ENCODE measurements around the gene DISP3. TPM values are rescaled to one million over a fixed set of nuclear protein-coding genes. Genes with fewer than 3 reads are reported as not detected.

The DISP3 gene
- total RNA-seq, 1 experiment from 2014 or later, result 2.3 TPM

GRCh38 chr1:11529763-11530730 lies 51.1 kb downstream of the DISP3 start:
- no peaks in the 10 kb centered on the region for H3K9me2 ChIP-seq (ENCODE audit: insufficient read depth)
- no peaks in the 10 kb centered on the region for H3K36me3 ChIP-seq (ENCODE audit: control insufficient read depth in 1 of 2, insufficient read depth in 2 of 2, low read length in 2 of 2)
- H3K4me1 ChIP-seq (ENCODE audit: control insufficient read depth in 1 of 2, insufficient read depth in 2 of 2, low read length in 2 of 2), result no peaks in the 10 kb centered on the region
- H3K4me3 ChIP-seq (replicated peaks in 1 of 2; ENCODE audit: low read depth in 1 of 2, low read length in 2 of 2), result no peak overlapping the region
- DNase-seq (ENCODE audit: low read depth, low spot score) (no peak), ATAC-seq (no peak)
- no TSS peak for BruUV-seq (replicated peaks)
- intact Hi-C loops (cut with micrococcal nuclease), result no loop called here
- H3K4me2 ChIP-seq (ENCODE audit: low read length), result no peak overlapping the region
- POLR2A ChIA-PET, result no interaction called here
- H2AFZ ChIP-seq (ENCODE audit: low read depth, low read length, poor library complexity, severe bottlenecking), result no peak overlapping the region
- H3K27me3 ChIP-seq (ENCODE audit: insufficient read depth, low read length), result no peaks in the 10 kb centered on the region
- H3K9me3 ChIP-seq (ENCODE audit: control insufficient read depth in 1 of 2, insufficient read depth in 1 of 2, low read depth in 1 of 2, low read length in 2 of 2), result no peaks in the 10 kb centered on the region
- CTCF ChIA-PET, result no interaction called here
- H3K27ac ChIP-seq (ENCODE audit: low read depth, low read length), result no peak overlapping the region
- TF ChIP-seq EZH2 (IDR thresholded peaks at IDR 0.05) (no peak), ZNF274 (IDR thresholded peaks at IDR 0.05; ENCODE audit: low read depth, low read length) (no peak), POLR2AphosphoS5 (IDR thresholded peaks at IDR 0.05; ENCODE audit: low read depth, low read length) (no peak), POLR2A (IDR thresholded peaks at IDR 0.05; ENCODE audit: borderline replicate concordance, extremely low read depth, insufficient read depth, insufficient read length) (no peak), SRF (IDR thresholded peaks at IDR 0.05; ENCODE audit: low read depth) (no peak), SIN3A (IDR thresholded peaks at IDR 0.05; ENCODE audit: low read depth) (no peak), ELF1 (IDR thresholded peaks at IDR 0.05; ENCODE audit: borderline replicate concordance, low read depth) (no peak), CTCF (IDR thresholded peaks at IDR 0.05 in 2 of 3, conservative IDR thresholded peaks at IDR 0.05 in 1 of 3; ENCODE audit: borderline replicate concordance in 1 of 3, insufficient read depth in 1 of 3, low read depth in 2 of 3, low read length in 2 of 3) (no peak), REST (IDR thresholded peaks at IDR 0.05; ENCODE audit: low read depth) (no peak), TCF7L2 (IDR thresholded peaks at IDR 0.05; ENCODE audit: borderline replicate concordance, extremely low read depth, insufficient read depth, insufficient read length) (no peak), CBX3 (IDR thresholded peaks at IDR 0.05; ENCODE audit: low read depth) (no peak), FOSL1 (IDR thresholded peaks at IDR 0.05; ENCODE audit: low read depth) (no peak), CEBPB (IDR thresholded peaks at IDR 0.05; ENCODE audit: low read depth) (no peak), ZFX (IDR thresholded peaks at IDR 0.05) (no peak), SP1 (IDR thresholded peaks at IDR 0.05; ENCODE audit: low read depth) (no peak)
- RAD21 ChIA-PET (ENCODE audit: low non-redundant PET in 1 of 2, low total read pairs in 2 of 2, uncharacterized antibody in 2 of 2, unreplicated experiment in 2 of 2), result no interaction called here
- no peaks in the 10 kb centered on the region for H3K79me2 ChIP-seq (ENCODE audit: insufficient read depth, low read length)
- H3K9ac ChIP-seq (ENCODE audit: low read length), result no peak overlapping the region
- H4K20me1 ChIP-seq (ENCODE audit: insufficient read depth), result no peaks in the 10 kb centered on the region

Measured in HCT116 (cell line).